ENCODE data around the gene RMP24.

- TF ChIP-seq USF2 (IDR thresholded peaks at IDR 0.05; ENCODE audit: low read depth, low read length) = no peak
- TF ChIP-seq RCOR1 (IDR thresholded peaks at IDR 0.05; ENCODE audit: insufficient replicate concordance, low read length) = no peak
- TF ChIP-seq CTCF (conservative IDR thresholded peaks at IDR 0.05; ENCODE audit: low read depth, low read length) = no peak
- TF ChIP-seq MXI1 (IDR thresholded peaks at IDR 0.05; ENCODE audit: borderline replicate concordance, low read depth, low read length) = no peak
- no peak for TF ChIP-seq RAD21 (IDR thresholded peaks at IDR 0.05; ENCODE audit: low read length)
- no peak for TF ChIP-seq POLR2A (IDR thresholded peaks at IDR 0.05; ENCODE audit: low read depth, low read length)
- TF ChIP-seq RFX5 (IDR thresholded peaks at IDR 0.05; ENCODE audit: low read depth, low read length) = no peak
- no peak for TF ChIP-seq ELK1 (IDR thresholded peaks at IDR 0.05; ENCODE audit: borderline replicate concordance, low read depth, low read length)
- TF ChIP-seq FOS (IDR thresholded peaks at IDR 0.05; ENCODE audit: low read depth, low read length) = no peak
Measured at GRCh38 chr18:36006997-36007396, 34.5 kb downstream of the RMP24 start.

Measured in IMR-90 (cell line).